HG03039 (cell line): ENCODE results near the gene LRP1B.

ENCODE experiments used
- ATAC-seq: cut with Tn5 transposase; IDR thresholded peaks from one replicate; pipeline ENCODE4 v1.9.1; 2021; ENCODE audit warnings: mild to moderate bottlenecking, moderate library complexity; ENCODE audit not compliant: unreplicated experiment

LRP1B gene

DNA sequence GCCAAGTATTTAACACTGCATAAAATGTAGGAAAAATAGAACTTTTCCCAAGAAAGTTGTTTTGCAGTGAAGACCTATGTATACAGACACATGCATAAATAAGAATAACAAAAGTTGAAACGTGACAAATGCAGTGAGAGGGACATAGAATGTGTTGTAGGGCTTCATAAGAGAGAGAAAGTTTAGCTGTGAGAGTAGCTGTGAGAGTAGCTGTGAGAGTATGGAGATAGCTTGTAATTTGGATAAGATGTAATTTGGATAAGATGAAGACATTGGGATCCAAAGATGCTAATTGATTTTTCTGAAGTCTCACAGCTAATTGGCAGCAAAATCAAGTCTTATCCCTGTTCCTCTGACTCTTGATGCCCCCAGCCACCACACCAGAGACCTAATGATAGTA, 170.9 kb downstream of the LRP1B start:
- ATAC-seq, result no peak

DNA sequence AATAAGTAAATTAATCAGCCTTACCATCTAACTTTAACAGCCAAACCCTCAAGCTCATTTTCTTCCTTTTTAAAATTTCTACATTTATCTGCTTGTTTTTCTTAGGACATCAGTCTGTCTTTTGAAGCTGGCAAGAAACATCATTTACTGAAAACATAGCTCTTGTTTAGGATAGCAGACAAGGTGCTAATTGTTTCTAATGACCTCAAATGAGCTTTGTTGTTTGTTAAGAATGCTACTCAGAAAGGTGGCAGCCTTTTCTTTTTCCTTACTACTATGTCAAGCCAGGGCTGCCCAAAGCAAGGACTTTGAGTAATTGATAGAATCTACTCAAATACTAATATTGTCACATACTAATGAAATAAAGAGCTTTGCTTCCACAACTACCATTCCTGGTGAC, 171.8 kb downstream of the LRP1B start:
- ATAC-seq, result no peak

DNA sequence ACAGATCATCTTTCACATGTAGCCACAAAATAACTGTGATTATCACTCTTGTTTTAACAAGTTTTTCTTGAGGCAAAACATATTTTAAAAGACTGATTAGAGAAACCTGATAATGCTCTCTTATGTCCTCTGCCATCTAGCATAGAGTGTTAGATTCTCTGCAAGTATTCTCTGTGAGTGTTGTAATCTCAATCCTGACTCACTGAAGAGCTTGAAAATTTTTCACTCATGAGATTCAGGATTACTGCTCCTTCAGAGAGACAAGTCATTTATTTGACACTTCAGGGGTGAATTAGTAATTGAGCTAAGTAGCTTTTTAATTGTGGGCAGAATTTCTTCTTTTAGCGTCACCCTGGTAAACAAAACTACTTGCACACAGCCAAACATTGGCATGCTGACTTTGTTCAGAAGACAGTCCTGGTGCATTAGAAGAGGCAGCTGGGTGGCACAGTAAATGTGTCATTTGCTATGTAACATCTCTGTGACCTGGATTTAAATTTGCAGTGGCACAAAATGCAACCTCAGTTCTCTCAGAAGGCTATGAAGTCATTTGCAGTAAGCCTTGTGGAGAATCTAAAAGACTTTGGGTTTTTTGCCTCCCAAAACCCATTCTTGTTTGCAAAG, 172.9 kb downstream of the LRP1B start:
- ATAC-seq, result no peak

DNA sequence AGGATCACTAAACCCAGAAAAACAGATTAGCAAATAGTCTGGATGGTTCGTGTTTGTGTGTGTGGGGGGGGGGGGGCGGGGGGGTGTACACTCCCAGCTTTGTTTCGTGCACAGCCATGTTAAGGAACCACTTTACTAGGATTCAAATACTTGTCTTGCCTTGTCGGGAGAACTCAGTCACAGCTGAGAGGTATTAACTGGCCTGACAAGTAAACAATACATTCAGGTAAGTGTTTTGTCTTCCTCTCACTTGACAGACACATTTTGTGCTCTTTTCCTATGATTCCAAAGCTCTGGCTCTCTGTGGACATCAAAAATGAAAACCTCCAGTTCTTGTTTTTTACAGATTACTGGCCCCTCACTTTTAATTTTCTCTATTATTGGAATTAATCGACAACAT, 173.5 kb downstream of the LRP1B start:
- ATAC-seq, result no peak

DNA sequence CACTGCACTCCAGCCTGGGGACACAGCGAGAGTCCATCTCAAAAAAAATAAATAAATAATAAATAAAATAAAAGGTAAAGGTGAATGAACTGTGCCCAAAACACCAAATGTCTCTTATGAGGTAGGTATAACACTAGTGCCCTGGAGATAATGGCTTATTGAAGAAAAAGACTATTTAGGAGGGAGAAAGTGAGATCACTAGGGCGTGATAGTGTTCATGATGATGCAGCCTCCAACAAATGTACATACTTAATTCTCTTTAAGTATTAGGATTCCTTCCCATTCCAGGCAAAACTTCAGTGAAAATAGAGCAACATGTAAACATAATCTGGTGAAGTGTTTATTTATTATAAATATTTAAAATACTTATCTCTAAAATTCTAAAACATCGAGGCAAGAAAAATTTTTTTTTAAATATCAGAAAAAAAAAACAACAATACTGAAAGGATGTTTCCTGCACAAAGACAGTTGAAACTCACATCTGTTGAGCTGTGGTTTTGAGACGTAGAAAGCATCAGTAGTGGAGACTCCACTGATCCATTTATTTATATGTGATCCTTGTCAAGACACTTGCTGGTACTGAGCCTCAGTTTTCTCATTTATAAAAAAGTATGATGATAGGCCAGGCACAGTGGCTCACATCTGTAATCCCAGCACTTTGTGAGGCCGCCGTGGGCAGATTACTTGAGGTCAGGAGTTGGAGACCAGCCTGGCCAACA, 183.3 kb downstream of the LRP1B start:
- no peak for ATAC-seq

DNA sequence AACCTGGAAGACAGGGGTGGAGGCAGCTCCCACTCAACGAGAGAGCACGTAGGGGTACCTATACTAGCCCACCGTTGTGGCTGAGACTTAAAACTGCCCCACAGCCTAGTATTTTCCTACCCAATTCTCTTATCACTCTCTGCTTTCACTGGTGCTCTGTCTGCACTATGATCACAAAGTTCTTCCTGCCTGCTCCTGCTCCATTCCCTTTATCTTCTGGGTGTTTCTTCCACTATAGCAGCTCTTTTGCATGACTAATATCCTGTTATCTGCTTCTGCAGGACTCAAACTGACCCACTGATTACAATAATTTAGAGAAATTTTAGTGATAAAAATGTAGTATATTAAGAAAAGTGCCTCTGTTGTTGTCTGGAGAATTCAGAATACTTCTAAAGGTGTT, 184.8 kb downstream of the LRP1B start:
- ATAC-seq, result no peak

DNA sequence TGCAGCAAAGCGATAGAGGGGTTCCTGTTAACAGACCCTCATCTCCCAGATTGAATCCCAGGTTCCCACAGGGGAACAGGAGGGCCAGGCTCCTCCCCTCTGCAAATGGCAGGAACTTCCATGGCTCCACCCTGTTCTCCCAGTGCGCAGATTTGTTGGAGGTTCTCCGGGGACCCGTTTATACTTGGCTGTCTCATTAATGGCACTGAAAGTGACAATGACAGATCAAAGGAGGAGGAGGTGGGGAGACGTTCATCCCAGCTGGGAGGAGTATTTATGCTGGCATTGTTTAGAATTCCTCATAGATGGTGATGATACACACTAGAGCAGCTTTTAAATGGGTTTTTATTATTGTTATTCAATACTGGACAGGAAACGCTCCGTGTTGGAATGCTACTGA, 186.9 kb downstream of the LRP1B start:
- no peak for ATAC-seq

DNA sequence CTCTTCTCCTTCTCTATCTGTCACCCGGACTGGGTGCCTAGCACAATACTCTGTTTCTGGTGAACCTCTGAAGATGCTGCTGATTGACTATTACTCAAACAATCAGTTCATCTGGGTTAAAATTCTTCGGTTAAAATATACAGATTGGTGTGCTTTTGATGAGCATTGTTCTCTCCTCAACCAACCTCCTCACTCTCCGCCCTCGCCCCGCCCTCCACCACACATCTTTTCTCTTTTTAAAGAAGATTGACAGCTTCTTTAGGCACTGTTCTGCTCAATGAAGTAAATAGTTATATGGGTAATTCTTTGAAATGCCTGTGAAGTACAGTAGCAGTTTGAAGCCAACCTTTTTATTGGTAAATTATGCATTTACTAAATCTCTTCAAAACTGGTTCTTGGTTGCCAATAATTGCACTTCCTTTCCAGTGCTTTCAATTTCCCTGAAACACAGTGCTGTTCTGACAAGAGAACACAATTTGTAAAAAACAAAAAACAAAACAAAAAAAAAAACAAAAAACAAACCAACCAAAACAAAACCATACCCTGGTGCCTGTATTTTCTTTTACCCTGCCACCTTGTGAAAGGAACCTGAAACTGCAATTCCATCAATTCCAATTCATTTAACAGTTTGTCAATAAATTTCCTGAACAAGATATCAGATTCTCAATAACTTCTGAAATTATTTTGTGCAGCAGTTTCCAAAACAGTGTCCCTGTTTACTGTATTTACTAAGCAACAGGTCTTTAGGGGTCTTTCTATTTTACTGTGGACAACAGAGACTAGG, 188.6 kb downstream of the LRP1B start:
- ATAC-seq, result no peak

DNA sequence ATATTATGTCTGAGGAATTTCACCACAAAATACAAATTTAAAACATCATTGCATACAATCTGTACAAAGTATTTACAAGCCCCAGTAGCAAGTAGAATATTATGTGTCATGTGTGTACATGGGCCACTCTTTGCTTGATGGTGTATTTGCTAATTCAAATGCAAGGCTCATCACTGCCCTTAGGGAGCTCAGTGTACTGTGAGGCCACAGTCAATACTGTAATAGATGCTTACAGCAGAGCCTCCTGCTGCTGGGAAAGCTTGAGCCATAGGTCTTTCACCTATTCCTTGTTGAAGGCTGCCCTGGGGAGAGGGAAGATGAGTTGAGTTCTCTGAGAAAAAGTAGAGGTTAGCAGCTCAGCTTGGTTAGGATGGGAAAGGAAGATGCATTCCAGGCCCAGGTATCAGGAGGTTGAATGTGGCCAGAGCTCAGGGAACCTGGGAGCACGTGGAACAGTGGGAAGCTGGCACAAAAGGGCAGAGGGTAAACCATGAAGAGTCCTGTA, 189.6 kb downstream of the LRP1B start:
- ATAC-seq, result no peak

DNA sequence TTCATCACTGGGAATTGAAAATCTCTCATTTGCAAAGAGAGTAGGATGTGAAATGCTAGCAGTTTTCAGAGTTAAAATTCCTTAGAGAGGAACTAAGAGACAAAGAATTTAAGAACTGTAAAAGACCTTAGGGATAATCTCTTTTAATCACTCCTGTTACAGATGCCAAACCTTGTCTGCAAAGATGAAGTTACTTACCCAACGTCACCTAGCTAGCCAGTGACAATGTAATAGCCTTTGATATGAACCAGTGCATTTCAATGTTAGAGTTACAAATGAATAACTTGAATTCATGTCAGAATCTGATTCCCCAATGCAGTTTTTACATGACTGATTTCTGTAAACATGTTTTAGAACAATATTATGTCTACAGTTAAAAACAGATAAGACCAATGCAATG, 190.1 kb downstream of the LRP1B start:
- ATAC-seq, result no peak

DNA sequence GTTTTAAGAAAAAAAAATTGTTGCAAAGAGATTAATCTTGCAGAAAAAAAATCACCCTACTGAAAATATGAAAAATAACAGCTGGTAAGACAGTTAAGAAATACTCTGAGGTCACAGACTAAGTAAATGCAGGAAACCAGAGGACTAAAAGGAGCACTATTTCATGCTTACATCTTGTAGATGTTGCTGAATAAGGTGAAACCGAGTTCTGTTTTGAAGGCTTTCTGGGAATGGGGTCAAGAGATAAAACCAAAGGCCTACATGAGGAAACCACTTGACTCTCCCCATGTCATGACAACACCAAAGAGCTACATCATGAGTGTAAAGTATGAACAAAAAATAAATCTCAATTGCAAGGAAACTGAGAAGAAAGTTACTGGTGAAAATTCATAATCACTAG, 197.6 kb downstream of the LRP1B start:
- no peak for ATAC-seq

DNA sequence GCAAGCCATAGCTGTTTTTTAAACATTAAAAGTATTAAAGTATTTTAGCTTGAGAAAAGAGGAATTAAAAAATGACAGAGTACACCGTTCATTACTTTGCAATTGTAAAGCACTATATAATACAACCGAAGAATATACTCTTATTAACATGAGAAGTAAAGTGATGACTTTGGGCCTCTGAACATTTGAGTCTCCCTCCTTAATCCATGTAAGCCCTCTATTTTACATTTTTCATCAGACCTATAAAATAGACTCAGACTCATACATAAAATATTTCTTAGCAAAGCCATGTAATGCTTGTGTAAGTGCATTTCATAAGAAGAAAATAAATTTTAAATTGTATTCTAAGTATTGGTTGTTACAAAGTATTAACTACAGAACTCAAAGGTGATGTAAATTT, 198.6 kb downstream of the LRP1B start:
- no peak for ATAC-seq

DNA sequence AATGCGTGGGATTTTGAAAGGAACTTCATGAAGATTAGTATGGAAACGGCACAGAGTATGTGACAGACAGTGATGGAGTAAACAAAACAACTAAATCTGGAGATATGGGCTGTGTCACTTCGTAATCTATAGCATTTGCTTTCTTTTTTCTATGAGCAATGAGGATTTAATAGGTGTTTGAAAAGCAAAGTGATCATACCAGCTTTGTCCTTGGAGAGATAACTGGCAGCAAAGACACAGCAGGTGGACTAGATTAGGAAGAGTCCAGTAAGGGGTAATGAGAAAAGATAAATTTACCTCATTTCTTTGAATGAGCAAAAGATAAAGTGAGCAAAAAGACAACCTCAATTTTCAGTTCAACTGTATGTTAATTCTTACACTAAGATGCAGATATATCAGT, 199.0 kb downstream of the LRP1B start:
- ATAC-seq, result no peak

DNA sequence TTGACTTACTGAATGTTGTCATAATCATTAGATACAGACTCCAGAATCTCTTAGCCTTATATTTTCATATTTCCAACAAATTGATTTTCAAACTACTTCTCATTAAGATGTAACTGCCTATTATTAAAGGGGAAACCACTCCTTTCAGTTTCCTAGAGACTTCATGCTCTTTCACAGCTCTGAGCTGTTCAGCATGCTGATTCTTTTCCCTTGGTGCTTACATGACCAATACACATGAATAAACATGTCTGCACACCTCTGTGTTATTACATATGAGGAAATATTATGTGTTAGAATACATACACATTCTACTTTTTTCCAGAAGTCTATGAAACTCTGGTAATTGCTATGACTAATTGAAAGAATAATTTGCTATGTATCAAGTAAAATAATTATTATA, 200.0 kb downstream of the LRP1B start:
- no peak for ATAC-seq

DNA sequence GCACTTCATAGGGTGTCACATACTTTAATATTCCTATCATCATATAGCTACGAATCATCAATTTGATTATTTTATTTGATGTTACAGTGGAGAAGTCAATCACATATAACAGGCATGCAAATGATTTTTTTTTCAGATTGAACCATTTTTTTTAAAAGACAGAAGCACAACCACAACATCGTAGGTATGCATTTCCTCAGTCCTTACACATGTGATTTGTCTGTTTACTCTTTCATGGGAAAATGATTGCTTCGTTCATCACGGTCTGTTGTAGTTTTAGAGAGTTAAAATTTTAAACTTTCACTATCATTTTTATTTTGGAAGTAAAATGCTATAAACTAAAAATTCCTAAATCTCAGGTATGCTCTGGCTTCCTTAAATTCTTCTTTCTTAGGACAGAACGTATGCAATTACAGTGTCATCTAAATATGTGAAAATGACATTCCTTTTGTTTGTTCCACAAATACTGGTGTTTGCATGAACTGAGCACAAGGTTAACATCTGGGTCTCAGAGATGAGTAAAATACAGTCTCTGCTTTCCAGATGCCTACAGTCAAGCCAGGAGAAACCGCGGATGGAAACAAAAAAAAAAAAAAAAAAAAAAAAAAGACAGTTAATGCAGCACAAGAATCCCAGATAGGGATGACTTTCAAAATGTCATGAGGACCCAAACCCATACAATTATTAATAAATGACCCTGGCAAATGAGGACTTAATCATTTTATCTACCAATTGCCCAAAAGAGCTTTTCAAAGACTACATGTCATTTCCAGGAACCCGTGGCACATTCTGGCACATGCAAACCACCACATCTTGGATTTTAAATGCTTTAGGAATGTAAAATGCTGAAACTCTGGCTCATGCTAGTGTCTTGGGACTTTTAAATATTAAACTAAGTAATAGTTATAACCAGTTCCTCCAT, 201.2 kb downstream of the LRP1B start:
- ATAC-seq, result no peak

DNA sequence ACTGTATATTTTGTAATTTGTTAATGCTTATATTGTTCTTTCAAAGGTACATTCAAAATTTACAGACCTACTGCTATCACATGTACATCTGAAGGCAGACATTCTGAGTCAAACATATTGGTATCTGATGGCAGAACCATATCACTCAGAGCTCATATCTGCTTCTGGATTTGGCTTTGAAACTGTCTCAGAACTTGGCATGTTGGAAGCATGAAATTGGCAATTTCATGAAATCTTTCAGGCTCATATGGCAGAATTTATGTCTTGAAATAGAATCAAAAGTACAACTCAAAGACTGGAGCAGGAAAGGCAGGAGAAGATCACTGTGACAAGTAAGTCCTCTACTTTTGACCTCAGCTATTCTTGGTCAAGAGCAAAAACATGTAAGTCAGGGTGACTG, 202.3 kb downstream of the LRP1B start:
- ATAC-seq, result no peak

DNA sequence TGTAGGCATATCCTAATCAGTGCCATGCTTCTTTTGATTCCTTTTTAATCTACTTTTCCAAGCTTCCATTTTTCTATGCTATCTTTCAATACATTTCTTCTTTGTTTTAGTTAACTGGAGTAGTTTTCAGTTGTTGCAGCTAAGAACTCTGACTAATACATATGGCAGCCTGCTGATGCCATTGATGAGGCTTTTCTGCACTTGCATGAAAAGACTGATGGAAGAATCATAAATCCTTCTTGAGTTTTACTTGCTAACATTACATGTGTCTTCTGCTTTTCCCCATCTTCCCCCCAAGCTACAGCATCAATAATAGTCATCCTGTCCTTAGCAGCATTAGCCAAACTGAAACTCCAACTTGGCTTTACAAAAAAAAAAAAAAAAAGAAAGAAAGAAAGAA, 203.3 kb downstream of the LRP1B start:
- ATAC-seq, result no peak

DNA sequence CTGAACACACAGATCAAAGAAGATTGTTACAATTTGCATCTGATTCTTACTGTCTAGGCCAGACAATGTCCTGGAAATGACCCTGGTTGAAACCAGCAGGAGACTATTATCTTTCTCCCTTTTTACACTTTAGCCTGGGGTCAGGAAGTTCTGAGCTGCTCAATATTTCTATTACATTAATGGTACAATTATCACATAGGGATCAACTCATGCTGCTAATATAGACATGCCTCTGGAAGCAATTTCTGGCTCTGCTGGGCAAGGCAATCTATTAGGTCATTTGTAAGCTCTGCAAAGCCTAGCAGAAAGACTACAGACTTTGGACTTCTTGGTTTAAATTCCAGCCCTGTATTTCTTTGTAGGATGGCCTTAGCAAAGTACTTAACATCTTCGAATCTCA, 205.3 kb downstream of the LRP1B start:
- ATAC-seq, result no peak

DNA sequence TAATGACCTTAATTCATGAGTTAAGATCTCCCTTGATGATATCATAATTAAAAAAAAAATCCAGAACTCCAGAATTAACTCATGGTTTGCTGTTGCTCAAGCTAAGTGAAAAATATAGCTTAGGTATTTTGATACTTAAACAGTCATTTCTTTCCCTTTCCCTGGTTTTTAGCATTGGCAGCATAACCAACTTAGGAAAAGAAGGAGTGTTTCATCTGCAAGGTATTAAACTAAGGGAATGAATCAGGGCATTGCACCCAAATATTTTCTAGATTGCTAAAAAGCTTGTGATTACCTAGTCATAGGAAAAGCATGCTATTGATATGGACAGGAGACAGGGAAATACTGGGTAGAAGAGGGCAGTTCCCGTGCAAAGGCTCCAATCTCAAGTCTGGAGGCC, 207.2 kb downstream of the LRP1B start:
- no peak for ATAC-seq

DNA sequence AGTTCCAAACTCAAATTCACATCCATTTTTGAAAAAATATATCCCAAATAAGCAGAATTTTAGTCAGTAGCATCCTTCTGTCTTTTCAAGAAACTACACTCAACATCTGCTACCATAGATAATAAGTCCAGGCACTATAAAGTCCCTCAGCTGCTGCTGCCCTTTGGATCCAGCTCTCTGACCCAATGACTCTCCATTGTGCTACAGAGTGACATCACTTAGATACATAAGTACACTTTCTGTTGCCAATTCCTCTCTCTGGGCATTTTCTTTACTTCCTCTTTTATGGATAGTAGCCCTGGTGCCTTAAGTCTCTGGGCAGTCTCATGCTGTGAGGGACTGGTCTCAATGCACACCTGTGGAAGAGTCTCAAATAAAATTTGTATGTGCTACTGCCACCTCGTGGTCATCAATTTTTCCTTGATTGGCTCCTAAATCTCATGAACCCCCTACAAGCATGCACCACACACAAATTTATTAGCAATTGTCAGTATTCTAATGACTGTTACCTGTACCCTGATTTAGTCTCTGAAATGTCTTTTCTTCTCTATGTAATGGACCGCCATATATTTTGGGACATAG, 219.2 kb downstream of the LRP1B start:
- ATAC-seq, result peak; percentile 63

DNA sequence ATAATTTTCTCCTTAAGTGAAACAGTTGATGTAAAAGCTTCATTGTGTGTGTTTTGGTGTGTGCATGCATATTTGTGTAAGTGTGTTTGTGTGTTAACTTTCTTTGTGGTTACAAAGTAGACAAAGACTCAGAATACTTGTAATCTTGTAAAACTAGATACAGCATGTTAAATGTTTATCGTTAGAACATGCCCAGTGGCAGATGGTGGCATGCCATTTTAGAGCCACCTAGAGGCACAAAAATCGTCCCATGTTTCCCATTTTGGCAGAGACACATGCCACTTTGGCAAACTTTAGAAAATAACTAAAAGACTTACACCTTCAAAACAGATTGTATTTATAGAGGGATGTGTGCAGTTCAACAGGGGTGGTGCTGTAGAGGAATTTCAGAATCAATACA, 224.1 kb downstream of the LRP1B start:
- no peak for ATAC-seq
